Nucleus accumbens (tissue), 56 donors: ENCODE measurements around the gene HAL.
A peak's percentile ranks its signal among the peaks of the same experiment; 100 is the strongest.

ENCODE experiments used
- DNase-seq, 56 donors: peaks; one replicate each; lab custom pipeline; 2025; lab: John Stamatoyannopoulos, UW

Gene HAL, protein sequence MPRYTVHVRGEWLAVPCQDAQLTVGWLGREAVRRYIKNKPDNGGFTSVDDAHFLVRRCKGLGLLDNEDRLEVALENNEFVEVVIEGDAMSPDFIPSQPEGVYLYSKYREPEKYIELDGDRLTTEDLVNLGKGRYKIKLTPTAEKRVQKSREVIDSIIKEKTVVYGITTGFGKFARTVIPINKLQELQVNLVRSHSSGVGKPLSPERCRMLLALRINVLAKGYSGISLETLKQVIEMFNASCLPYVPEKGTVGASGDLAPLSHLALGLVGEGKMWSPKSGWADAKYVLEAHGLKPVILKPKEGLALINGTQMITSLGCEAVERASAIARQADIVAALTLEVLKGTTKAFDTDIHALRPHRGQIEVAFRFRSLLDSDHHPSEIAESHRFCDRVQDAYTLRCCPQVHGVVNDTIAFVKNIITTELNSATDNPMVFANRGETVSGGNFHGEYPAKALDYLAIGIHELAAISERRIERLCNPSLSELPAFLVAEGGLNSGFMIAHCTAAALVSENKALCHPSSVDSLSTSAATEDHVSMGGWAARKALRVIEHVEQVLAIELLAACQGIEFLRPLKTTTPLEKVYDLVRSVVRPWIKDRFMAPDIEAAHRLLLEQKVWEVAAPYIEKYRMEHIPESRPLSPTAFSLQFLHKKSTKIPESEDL

GRCh38 chr12:95996034-95996658 lies at the start of gene HAL:
HAL (minus strand) TSS chr12:95996344; CDS start chr12:95995910, 434 bp downstream.
- no peak for DNase-seq

GRCh38 chr12:96045566-96045965 lies 49.4 kb upstream of the HAL start:
- DNase-seq: peak in 1 of 56 donors; percentile 2

DNA sequence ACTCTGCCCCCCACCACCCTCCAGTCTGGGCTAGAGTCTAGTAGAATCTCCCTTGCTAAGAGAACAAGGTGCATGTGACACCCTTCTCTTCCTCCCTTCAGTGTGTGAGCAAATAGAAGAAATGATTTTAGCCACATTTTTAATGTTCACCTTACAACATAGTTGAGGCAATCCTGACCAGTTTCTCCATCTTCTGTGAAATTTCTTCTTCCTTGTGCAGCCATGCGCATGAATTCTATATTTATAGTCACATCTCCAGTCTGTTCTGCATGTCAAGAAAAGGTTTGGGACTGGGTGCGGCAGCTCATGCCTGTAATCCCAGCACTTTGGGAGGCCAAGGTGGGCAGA lies 48.8 kb upstream of the HAL start:
- no peak for DNase-seq

- DNase-seq: no peak
These were observed 48.1 kb upstream of the HAL start for GRCh38 chr12:96044017-96044942.

DNA sequence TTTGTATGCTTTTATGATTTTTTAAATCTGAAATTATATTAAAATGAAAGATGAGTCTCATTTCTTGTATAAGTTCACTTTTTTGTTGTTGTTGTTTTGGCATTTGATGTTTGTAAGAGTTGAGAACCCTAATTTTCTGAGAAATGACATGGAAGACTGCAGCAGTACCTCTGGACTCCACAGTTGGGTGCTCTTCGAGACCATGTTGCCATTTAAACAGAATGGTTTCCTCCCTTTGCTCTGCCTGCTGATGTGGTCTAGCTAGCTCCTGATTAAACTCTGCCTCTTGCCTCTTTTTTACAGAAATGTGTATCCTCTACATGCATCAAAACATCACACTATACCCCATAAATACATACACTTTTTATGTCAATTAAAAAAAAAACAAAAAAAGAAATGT lies 45.0 kb upstream of the HAL start:
- DNase-seq: no peak

- DNase-seq: no peak
These were observed 44.4 kb upstream of the HAL start for GRCh38 chr12:96040305-96041133.

GRCh38 chr12:96039516-96039915 lies 43.4 kb upstream of the HAL start:
- no peak for DNase-seq

GRCh38 chr12:96036765-96037455 lies 40.8 kb upstream of the HAL start:
- DNase-seq: no peak

GRCh38 chr12:96035283-96036236 lies 39.4 kb upstream of the HAL start, which contains the start of gene LTA4H:
LTA4H (minus strand) TSS chr12:96035587; CDS start chr12:96035519, 68 bp downstream.
- DNase-seq: peak; percentile 81 to 99 (median 95)

DNA sequence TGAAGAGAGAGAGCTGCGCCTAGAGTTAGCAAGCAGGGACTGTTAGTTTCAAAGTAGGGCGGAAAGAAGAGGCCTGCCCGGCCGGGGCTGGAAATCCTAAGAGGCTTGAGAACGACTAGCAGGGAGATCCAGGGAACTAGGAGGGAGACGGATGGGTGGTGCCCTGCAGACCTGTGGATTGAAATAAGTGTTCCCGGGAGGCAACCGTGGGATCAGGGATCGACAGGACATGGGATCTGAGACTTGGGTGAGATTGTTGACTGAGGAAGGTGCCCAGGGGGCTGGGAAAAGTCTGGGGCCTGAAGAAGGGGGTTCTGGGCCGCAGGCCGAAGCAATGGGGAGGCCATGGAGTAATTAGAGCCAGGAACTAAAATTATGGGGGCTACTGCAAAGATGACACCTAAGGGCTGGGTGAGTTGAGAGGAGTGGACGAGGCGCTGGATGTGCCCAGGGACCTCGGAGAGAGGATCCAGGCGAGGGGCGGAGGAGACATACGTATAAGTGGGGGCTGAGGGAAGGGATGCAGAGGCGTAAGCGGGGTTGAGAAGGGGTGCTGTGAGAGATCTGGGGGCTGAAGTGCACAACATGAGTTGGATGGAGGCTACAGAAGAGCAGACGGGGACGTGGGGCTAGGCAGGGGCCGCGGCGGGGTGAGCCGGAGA lies 38.6 kb upstream of the HAL start:
- peak in 25 of 56 donors; percentile 6 to 67 (median 35) for DNase-seq

- no peak for DNase-seq
These were observed 37.6 kb upstream of the HAL start for GRCh38 chr12:96033549-96034389.

GRCh38 chr12:96029826-96030225 lies 33.7 kb upstream of the HAL start:
- DNase-seq: no peak

DNA sequence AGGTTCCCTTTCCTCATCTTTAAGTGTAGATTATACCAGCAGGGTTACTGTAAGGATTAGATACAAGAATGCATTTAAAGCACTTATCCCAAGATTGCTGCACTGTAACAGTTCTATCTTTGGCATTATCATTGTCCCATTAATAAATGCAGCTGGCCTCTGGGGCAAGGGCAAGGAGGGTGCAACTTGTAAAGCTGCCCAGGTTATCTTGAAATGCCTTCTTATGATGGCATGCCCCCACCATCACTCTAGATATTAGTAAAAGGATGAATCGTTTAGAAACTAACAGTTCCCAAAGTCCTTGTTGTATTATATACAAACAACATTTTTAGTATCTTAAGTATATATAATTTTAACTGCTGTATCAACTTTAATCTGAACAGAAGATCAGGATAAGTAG lies 32.4 kb upstream of the HAL start:
- no peak for DNase-seq

- no peak for DNase-seq
These were observed 30.2 kb upstream of the HAL start for GRCh38 chr12:96026331-96026730.

DNA sequence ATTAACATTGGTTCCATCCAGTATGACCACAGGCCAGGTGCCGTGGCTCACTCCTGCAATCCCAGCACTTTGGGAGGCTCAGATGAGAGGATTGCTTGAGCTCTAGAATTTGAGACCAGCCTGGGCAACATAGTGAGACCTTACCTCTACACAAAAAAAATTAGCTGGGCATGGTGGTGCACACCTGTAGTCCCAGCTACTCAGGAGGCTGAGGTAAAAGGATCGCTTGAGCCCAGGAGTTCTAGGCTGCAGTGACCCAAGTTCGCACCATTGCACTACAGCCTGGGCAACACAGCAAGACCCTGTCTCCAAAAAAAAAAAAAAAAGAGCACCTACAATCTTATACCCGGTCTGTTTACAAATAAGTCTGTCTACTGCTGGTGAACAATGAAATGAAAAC lies 29.4 kb upstream of the HAL start:
- no peak for DNase-seq

DNA sequence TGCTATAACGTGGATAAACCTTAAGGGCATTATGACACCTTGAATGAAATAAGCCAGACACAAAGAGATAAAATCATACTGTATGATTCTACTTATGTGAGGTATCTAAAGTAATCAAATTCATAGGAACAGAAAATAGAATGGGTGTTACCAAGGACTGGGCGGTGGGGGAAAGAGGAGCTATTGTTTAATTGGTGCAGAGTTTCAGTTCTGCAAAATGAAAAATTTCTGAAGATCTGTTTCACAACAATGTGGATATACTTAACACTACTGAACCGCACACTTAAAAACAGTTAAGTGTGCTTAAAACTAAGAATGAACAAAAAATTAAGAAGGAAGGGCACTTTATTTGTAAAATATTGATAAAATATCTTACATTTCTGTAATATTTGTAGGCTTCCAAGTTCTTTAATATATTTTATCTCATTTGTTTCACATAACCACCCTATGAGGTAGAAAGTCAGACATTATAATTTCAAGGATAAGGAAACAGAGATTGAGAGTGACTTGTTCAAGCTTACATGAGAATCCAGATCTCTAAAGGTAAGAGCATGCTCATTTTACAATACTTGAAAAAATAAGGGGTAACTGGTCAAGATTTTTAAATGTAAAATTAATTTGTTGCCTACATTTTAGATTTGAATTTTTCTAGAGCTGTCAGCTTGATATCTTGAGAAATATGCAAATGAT lies 24.3 kb upstream of the HAL start:
- no peak for DNase-seq
